Astrocyte (in vitro differentiated cells and primary cell): Measurements from ENCODE around the gene SLC9A3.

Source experiments
- EZH2 ChIP-seq: IDR thresholded peaks from 2 replicates; pipeline ENCODE4 v1.6.1; 2012; ENCODE audit warnings: mild to moderate bottlenecking, low read length, inconsistent platforms; ENCODE audit not compliant: insufficient read depth
- TF ChIP-seq, protein P1 (sequence below): IDR thresholded peaks from 2 replicates; pipeline ENCODE4 v1.5.1; 2011; ENCODE audit warnings: low read depth, mild to moderate bottlenecking, inconsistent platforms, low read length, moderate library complexity; ENCODE audit not compliant: insufficient read depth

- TF ChIP-seq, protein P1, sequence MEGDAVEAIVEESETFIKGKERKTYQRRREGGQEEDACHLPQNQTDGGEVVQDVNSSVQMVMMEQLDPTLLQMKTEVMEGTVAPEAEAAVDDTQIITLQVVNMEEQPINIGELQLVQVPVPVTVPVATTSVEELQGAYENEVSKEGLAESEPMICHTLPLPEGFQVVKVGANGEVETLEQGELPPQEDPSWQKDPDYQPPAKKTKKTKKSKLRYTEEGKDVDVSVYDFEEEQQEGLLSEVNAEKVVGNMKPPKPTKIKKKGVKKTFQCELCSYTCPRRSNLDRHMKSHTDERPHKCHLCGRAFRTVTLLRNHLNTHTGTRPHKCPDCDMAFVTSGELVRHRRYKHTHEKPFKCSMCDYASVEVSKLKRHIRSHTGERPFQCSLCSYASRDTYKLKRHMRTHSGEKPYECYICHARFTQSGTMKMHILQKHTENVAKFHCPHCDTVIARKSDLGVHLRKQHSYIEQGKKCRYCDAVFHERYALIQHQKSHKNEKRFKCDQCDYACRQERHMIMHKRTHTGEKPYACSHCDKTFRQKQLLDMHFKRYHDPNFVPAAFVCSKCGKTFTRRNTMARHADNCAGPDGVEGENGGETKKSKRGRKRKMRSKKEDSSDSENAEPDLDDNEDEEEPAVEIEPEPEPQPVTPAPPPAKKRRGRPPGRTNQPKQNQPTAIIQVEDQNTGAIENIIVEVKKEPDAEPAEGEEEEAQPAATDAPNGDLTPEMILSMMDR: no peak
- no peak for TF ChIP-seq EZH2
Measured at GRCh38 chr5:492314-492893, 31.8 kb downstream of the SLC9A3 start.
